Measurements from ENCODE around the gene PRPF4. TPM values are rescaled to one million over a fixed set of nuclear protein-coding genes. Genes with fewer than 3 reads are reported as not detected.

The PRPF4 gene
- total RNA-seq, 2 donors from 2014 or later, result 33.9 to 47.8 TPM

GRCh38 chr9:113309204-113309813 is 33.9 kb downstream of the PRPF4 start:
- ATAC-seq, result no peak
- no peak overlapping the region for H3K4me3 Mint-ChIP-seq

GRCh38 chr9:113310538-113310937 is 35.1 kb downstream of the PRPF4 start:
- ATAC-seq, result no peak
- Mint-ChIP-seq H3K36me3 (no peaks in the 10 kb centered on the region), H3K4me1 (ENCODE audit: low read depth in 2 of 2) (no peaks in the 10 kb centered on the region), H3K27ac (no peak overlapping the region), H3K9me3 (no peaks in the 10 kb centered on the region), H3K27me3 (peaks cover 0 to 3% of the 10 kb centered on the region in 2 donors), H3K4me3 (no peak overlapping the region)
- DNase-seq (ENCODE audit: low spot score), result no peak

More at GRCh38 chr9:113309204-113309813, 33.9 kb downstream of the PRPF4 start:
- Mint-ChIP-seq H3K4me1 (ENCODE audit: low read depth in 2 of 2) (no peaks in the 10 kb centered on the region), H3K27me3 (no peaks in the 10 kb centered on the region), H3K27ac (no peak overlapping the region), H3K36me3 (no peaks in the 10 kb centered on the region), H3K9me3 (no peaks in the 10 kb centered on the region)
- DNase-seq (ENCODE audit: low spot score), result no peak

DNA sequence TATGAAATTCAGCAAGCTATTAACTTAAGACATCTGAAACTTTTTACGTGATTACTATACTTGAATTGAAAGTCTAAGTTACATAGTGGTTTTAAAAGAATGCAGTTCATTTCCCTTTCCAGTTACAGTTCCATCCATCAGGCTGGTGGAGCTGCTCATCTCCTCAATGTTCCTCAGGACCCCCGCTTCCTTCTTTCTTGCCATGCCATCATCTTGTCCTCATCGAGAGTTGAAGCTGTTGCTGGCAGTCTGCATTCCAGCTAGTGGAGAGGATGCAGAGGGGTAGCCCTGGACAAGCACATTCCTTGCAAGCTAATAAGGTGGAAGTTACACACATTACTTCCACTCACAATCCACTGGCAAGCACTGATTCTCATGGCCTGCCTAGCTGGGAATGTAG is 36.5 kb downstream of the PRPF4 start:
- Mint-ChIP-seq H3K27ac (no peak overlapping the region), H3K4me3 (no peak overlapping the region), H3K27me3 (peaks cover 0 to 3% of the 10 kb centered on the region in 2 donors), H3K36me3 (no peaks in the 10 kb centered on the region), H3K9me3 (no peaks in the 10 kb centered on the region), H3K4me1 (ENCODE audit: low read depth in 2 of 2) (no peaks in the 10 kb centered on the region)
- ATAC-seq (no peak), DNase-seq (ENCODE audit: low spot score) (no peak)

DNA sequence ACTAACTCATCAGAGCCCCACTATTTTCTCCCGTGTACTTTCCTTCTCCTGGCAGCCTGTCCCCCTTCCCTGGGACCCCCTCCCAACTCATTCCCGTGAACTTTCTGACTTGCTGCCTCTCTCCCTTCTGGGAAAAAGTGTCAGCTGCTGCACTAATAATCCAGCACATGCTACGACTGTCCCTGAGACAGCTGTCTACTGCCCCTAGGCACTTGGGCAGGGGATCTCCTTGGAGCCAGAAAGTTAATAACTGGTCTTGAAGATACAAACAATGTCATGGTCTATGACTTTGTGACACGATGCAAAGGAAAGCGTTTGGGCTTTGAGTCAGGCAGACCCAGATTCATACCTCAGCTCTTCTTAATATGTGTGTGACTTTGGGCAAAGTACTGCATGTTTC is 37.8 kb downstream of the PRPF4 start:
- Mint-ChIP-seq H3K36me3 (no peaks in the 10 kb centered on the region), H3K4me3 (no peak overlapping the region), H3K4me1 (ENCODE audit: low read depth in 2 of 2) (no peaks in the 10 kb centered on the region), H3K27ac (no peak overlapping the region), H3K9me3 (no peaks in the 10 kb centered on the region), H3K27me3 (peaks cover 0 to 3% of the 10 kb centered on the region in 2 donors)
- DNase-seq (ENCODE audit: low spot score) (no peak), ATAC-seq (no peak)

DNA sequence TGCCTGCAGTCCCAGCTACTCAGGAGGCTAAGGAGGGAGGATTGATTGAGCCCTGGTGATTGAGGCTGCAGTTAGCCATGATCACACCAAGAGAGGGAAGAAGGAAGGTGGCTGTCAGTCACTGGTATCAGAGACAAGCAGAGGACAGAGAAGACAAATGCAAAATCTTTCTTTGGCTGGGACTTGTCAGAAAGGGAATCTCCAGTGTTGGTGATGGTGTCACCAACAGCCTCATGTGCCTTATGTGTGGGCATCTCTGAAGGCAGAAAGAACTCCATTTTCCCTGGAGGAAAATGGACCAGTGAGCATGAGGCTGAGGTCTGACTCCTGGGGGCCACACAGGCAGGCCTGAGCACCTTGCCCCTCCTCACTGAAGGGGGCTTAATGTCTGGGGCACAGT is 39.8 kb downstream of the PRPF4 start:
- Mint-ChIP-seq H3K36me3 (no peaks in the 10 kb centered on the region), H3K4me1 (ENCODE audit: low read depth in 2 of 2) (no peaks in the 10 kb centered on the region), H3K4me3 (no peak overlapping the region), H3K27ac (no peak overlapping the region), H3K9me3 (no peaks in the 10 kb centered on the region), H3K27me3 (peaks cover 0 to 3% of the 10 kb centered on the region in 2 donors)
- ATAC-seq, result no peak
- no peak for DNase-seq (ENCODE audit: low spot score)

DNA sequence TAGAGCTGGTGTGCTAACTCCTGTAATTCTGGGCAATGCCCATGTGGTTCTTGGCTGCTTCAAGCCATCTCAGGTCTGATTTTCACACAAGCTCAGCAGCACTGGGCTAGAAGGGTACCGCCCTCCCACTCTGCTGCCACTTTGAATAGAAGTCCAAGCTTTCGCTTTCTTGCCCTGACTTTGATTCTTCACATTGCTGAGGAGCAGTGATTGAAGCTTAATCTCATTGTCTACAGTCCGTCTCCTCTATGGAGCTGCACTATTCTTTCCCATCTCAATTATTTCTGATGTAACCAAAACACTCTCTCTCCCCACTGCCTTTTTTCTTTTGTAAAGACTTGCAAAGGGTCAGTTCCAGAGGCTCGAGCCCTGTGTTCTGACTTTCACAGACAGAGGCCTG is 40.6 kb downstream of the PRPF4 start:
- Mint-ChIP-seq H3K9me3 (no peaks in the 10 kb centered on the region), H3K36me3 (no peaks in the 10 kb centered on the region), H3K4me1 (ENCODE audit: low read depth in 2 of 2) (no peaks in the 10 kb centered on the region), H3K4me3 (no peak overlapping the region), H3K27me3 (peaks cover 0 to 3% of the 10 kb centered on the region in 2 donors), H3K27ac (no peak overlapping the region)
- DNase-seq (ENCODE audit: low spot score) (no peak), ATAC-seq (no peak)

DNA sequence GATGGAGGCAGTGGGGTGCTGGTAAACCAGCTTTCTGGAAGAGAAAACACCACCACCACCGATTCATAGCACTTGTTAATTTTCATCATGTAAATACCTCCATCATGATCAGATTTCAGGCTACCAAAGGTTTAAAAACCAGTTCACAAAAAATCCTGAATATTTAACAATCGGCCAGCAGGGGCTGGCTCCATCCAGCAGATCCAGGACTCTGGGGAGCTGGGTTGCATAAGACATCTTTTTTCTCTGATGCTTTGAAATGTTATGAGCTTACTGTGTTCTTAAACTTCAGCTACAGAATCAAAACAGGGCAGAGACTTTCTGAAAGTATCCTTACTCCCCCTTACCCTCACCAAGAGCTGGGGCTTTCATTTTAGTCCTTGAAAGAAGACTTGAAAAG is 42.3 kb downstream of the PRPF4 start:
- no peak overlapping the region for H3K4me3 Mint-ChIP-seq
- H3K4me1 Mint-ChIP-seq (ENCODE audit: low read depth in 2 of 2), result no peaks in the 10 kb centered on the region
- ATAC-seq, result no peak
- no peaks in the 10 kb centered on the region for H3K9me3 Mint-ChIP-seq
- DNase-seq (ENCODE audit: low spot score), result no peak
- H3K27me3 Mint-ChIP-seq, result peaks cover 0 to 3% of the 10 kb centered on the region in 2 donors
- H3K36me3 Mint-ChIP-seq, result no peaks in the 10 kb centered on the region
- H3K27ac Mint-ChIP-seq, result no peak overlapping the region

DNA sequence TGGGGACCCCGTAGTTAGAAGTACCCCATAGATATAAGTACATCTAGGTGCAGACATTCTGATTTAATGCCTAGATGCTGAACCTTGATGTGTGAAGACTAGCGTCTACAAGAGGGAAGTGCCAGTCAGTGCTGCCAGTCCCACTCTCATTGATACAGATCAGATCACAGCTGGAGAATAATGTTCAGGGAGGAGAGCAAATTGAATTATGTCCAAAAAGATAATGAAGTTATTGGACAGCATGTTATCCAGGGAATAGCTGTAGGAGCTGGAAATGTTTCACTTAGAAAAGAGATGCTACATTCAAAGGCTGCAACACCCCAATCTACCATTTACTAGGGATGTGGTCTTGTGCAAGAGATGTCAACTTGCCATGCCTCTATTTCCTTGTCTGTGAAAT is 43.6 kb downstream of the PRPF4 start:
- Mint-ChIP-seq H3K4me3 (no peak overlapping the region), H3K36me3 (no peaks in the 10 kb centered on the region), H3K27ac (no peak overlapping the region), H3K4me1 (ENCODE audit: low read depth in 2 of 2) (no peaks in the 10 kb centered on the region), H3K9me3 (no peaks in the 10 kb centered on the region), H3K27me3 (peaks cover 0 to 3% of the 10 kb centered on the region in 2 donors)
- DNase-seq (ENCODE audit: low spot score) (no peak), ATAC-seq (no peak)

DNA sequence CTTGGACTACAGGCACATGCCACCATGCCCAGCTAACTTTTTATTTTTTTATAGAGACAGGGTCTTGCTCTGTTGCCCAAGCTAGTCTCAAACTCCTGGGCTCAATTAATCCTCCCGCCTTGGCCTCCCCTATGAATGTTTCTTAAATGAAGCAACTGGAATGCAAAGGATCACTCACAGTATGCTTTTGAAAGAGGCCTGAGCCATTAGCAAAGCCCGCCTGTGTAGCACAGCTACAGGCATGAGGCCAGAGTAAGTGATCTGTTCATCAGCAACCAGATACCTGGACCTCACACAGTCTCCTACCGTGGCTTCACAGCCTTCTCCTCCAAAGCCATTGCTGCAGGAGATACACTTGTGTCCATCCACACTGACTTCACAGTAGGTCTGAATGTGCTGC is 44.6 kb downstream of the PRPF4 start:
- Mint-ChIP-seq H3K27ac (no peak overlapping the region), H3K27me3 (peaks cover 0 to under 1% of the 10 kb centered on the region in 2 donors), H3K4me3 (no peak overlapping the region), H3K9me3 (no peaks in the 10 kb centered on the region), H3K36me3 (no peaks in the 10 kb centered on the region), H3K4me1 (ENCODE audit: low read depth in 2 of 2) (no peaks in the 10 kb centered on the region)
- ATAC-seq (no peak), DNase-seq (ENCODE audit: low spot score) (no peak)

- no peak overlapping the region for H3K4me3 Mint-ChIP-seq
- no peak overlapping the region for H3K27ac Mint-ChIP-seq
- no peaks in the 10 kb centered on the region for H3K27me3 Mint-ChIP-seq
- H3K36me3 Mint-ChIP-seq, result no peaks in the 10 kb centered on the region
- no peaks in the 10 kb centered on the region for H3K9me3 Mint-ChIP-seq
- ATAC-seq (no peak), DNase-seq (ENCODE audit: low spot score) (no peak)
- no peaks in the 10 kb centered on the region for H3K4me1 Mint-ChIP-seq (ENCODE audit: low read depth in 2 of 2)
These were observed 47.2 kb downstream of the PRPF4 start for GRCh38 chr9:113322671-113323070.

DNA sequence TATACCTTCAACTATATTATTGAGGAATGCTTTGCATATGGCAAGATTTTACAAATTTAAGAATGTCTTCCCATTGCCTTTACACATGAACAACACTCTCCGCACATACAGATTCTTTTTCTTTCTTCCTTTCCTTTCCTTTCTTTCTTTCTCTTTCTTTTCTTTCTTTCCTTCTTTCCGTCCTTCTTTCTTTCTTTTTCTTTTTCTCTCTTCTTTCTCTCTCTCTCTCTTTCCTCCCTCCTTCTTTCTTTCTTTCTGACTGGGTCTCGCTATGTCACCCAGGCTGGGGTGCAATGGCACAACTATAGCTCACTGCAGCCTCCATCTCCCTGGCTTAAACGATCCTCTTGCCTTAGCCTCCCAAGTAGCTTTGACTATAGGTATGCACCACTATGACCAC is 50.8 kb downstream of the PRPF4 start:
- H3K27ac Mint-ChIP-seq, result no peak overlapping the region

GRCh38 chr9:113328045-113328782 is 52.8 kb downstream of the PRPF4 start:
- no peak overlapping the region for H3K4me3 Mint-ChIP-seq
- ATAC-seq, result no peak
- no peaks in the 10 kb centered on the region for H3K4me1 Mint-ChIP-seq (ENCODE audit: low read depth in 2 of 2)
- H3K27ac Mint-ChIP-seq, result no peak overlapping the region
- no peak for DNase-seq (ENCODE audit: low spot score)
- H3K9me3 Mint-ChIP-seq, result no peaks in the 10 kb centered on the region
- H3K27me3 Mint-ChIP-seq, result no peaks in the 10 kb centered on the region
- no peaks in the 10 kb centered on the region for H3K36me3 Mint-ChIP-seq

More for the DNA sequence above, 50.8 kb downstream of the PRPF4 start:
- Mint-ChIP-seq H3K4me1 (ENCODE audit: low read depth in 2 of 2) (no peaks in the 10 kb centered on the region), H3K36me3 (no peaks in the 10 kb centered on the region), H3K9me3 (no peaks in the 10 kb centered on the region), H3K4me3 (no peak overlapping the region), H3K27me3 (no peaks in the 10 kb centered on the region)
- ATAC-seq (no peak), DNase-seq (ENCODE audit: low spot score) (no peak)

DNA sequence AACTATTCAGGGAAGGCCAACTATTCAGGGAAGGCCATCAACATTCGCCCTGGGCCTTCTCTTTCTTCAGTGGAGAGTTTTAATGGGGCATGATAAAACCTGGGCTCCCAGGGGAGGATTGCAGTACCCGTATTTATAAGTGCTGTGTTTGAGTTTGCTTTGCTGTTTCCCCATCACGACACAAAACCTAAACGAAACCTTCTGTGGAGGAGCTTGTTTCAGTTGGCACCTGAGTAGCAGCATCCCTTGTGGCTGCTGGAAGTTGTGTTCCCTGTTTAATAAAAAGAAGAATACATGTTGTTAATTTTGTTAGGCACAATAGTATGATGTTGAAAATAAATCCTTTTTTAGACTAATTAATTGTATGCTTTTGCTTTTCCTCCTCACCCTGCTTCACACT is 56.3 kb downstream of the PRPF4 start:
- Mint-ChIP-seq H3K27me3 (peaks cover 0 to 2% of the 10 kb centered on the region in 2 donors), H3K9me3 (no peaks in the 10 kb centered on the region), H3K36me3 (no peaks in the 10 kb centered on the region), H3K27ac (no peak overlapping the region), H3K4me1 (ENCODE audit: low read depth in 2 of 2) (no peaks in the 10 kb centered on the region), H3K4me3 (no peak overlapping the region)
- DNase-seq (ENCODE audit: low spot score) (no peak), ATAC-seq (no peak)

- Mint-ChIP-seq H3K4me1 (ENCODE audit: low read depth in 2 of 2) (peaks cover 8 to 20% of the 10 kb centered on the region in 2 donors), H3K9me3 (no peaks in the 10 kb centered on the region), H3K27me3 (peaks cover 0 to 7% of the 10 kb centered on the region in 2 donors), H3K36me3 (no peaks in the 10 kb centered on the region), H3K4me3 (no peak overlapping the region), H3K27ac (no peak overlapping the region)
- ATAC-seq (no peak), DNase-seq (ENCODE audit: low spot score) (no peak)
These were observed 62.3 kb downstream of the PRPF4 start for GRCh38 chr9:113337714-113338113.
